PFSK-1 (cell line): Measurements from ENCODE around the gene DDX17.

Source experiments
- POLR2AphosphoS5 ChIP-seq: IDR thresholded peaks from 2 replicates; pipeline ENCODE4 v1.6.1; 2012; ENCODE audit warnings: low read depth, mild to moderate bottlenecking, control low read depth, low read length, moderate library complexity
- REST ChIP-seq, 2 experiments: IDR thresholded peaks; 2 replicates each; pipeline versions ENCODE4 v1.6.1 to v1.8.0; 2011 to 2012; ENCODE audit warnings: low read depth in 2 of 2, low read length in 2 of 2, control low read depth in 1 of 2, inconsistent platforms in 1 of 2, mild to moderate bottlenecking in 1 of 2, moderate library complexity in 1 of 2; ENCODE audit not compliant: insufficient read depth in 1 of 2
- SIN3A ChIP-seq: IDR thresholded peaks from 2 replicates; pipeline ENCODE4 v1.6.1; 2012; ENCODE audit warnings: mild to moderate bottlenecking, low read length, moderate library complexity, borderline replicate concordance; ENCODE audit not compliant: insufficient read depth

GRCh38 chr22:38462960-38463784, 42.9 kb downstream of the DDX17 start:
- TF ChIP-seq POLR2AphosphoS5 (peak; percentile 38; the same call in 1 of the 2 replicates), SIN3A (no peak), REST (IDR thresholded peaks at IDR 0.05; ENCODE audit: insufficient read depth in 1 of 2, low read depth in 2 of 2, low read length in 2 of 2) (no peak)
